ENCODE results near the gene AR.

Gene AR

DNA sequence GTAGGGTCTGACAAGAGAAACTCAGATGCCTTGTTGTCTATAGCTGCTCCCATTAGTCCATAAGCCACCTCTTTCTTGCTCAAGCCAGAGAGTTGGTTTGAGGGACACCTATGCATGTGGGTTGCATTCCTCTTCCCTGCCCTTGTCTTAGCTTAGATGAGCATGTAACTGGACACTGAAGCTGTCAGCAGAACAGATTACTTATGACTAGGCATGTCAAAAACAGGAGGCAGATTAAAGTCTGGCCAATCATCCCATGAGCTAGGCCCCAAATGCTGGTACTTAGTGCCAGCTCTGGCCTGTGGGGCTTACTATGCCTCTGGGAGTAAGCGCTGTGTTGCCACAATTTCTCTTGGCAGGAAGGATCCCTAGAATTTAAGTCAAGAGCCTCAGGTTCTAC, 215.2 kb downstream of the AR start:
- TF ChIP-seq, protein P1, sequence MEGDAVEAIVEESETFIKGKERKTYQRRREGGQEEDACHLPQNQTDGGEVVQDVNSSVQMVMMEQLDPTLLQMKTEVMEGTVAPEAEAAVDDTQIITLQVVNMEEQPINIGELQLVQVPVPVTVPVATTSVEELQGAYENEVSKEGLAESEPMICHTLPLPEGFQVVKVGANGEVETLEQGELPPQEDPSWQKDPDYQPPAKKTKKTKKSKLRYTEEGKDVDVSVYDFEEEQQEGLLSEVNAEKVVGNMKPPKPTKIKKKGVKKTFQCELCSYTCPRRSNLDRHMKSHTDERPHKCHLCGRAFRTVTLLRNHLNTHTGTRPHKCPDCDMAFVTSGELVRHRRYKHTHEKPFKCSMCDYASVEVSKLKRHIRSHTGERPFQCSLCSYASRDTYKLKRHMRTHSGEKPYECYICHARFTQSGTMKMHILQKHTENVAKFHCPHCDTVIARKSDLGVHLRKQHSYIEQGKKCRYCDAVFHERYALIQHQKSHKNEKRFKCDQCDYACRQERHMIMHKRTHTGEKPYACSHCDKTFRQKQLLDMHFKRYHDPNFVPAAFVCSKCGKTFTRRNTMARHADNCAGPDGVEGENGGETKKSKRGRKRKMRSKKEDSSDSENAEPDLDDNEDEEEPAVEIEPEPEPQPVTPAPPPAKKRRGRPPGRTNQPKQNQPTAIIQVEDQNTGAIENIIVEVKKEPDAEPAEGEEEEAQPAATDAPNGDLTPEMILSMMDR (IDR thresholded peaks at IDR 0.05; ENCODE audit: low read depth, low read length, missing control alignments) = no peak
- no peak overlapping the region for H3K4me3 ChIP-seq (ENCODE audit: low read depth, low read length)
- no peak for DNase-seq (ENCODE audit: low read depth)

DNA sequence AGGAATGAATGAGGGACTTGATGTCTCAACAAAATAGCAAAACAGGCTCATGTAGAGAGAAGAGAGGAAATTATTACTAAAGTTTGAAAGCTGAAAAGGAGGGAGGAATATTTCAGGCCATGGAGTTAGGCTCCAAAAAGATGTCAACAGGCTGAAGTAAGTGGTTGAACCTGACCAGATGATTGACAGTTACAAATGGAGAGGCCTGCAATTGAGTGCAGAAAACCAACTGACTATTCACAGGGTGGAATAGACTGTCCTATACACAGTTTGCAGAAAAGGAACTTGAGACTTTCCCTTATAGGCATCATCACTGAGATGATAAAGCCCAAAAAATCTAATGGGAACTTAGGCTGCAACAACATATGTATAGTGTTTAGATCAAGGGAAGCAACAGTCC, 233.3 kb downstream of the AR start:
- DNase-seq (ENCODE audit: low read depth) = no peak
- no peak overlapping the region for H3K4me3 ChIP-seq (ENCODE audit: low read depth, low read length)
- TF ChIP-seq, protein P1 (IDR thresholded peaks at IDR 0.05; ENCODE audit: low read depth, low read length, missing control alignments) = no peak

DNA sequence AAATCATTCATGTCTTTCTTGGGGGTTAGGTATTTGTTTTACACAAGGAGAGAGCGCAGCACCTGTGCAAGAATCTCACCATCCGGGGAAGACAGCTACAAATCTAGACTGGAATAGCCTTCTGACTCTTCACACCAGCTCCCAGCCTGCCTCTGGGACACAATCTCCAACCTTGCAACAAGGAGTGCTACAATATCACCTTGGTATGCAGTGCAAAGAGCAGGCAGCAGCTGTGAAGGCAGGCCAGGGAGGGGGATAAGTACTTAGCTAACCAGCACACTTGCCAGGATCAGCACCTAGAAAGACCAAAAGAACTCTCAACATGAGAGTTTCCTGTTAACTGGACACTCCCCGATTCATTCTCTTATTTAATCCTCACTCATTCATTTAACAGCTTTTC, 235.3 kb downstream of the AR start:
- H3K4me3 ChIP-seq (ENCODE audit: low read depth, low read length) = no peak overlapping the region

More for the DNA sequence above, 235.3 kb downstream of the AR start:
- TF ChIP-seq, protein P1 (IDR thresholded peaks at IDR 0.05; ENCODE audit: low read depth, low read length, missing control alignments) = no peak
- DNase-seq (ENCODE audit: low read depth) = no peak
